ENCODE results near the gene MMAB.

DNA sequence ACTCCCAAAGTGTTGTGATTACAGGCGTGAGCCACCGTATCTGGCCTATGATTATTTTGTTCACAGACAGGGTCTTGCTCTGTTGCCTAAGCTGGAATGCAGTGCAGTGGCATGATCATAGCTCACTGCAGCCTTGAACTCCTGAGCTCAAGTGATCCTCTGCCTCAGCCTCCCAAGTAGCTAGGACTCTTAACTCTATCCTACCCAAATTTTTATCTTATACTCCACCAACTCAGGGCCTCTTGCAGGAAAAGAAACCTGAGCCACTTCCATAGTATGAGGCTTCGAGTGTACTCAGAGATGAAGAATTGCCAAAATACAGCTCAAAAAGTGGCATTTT is 828 bp downstream of the MMAB start:
- TF ChIP-seq POLR2A (IDR thresholded peaks at IDR 0.05; ENCODE audit: low read depth): no peak
- TF ChIP-seq, protein P1, sequence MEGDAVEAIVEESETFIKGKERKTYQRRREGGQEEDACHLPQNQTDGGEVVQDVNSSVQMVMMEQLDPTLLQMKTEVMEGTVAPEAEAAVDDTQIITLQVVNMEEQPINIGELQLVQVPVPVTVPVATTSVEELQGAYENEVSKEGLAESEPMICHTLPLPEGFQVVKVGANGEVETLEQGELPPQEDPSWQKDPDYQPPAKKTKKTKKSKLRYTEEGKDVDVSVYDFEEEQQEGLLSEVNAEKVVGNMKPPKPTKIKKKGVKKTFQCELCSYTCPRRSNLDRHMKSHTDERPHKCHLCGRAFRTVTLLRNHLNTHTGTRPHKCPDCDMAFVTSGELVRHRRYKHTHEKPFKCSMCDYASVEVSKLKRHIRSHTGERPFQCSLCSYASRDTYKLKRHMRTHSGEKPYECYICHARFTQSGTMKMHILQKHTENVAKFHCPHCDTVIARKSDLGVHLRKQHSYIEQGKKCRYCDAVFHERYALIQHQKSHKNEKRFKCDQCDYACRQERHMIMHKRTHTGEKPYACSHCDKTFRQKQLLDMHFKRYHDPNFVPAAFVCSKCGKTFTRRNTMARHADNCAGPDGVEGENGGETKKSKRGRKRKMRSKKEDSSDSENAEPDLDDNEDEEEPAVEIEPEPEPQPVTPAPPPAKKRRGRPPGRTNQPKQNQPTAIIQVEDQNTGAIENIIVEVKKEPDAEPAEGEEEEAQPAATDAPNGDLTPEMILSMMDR (IDR thresholded peaks at IDR 0.05): no peak
- TF ChIP-seq POLR2AphosphoS5 (IDR thresholded peaks at IDR 0.05): no peak

All from esophagus muscularis mucosa (tissue), 3 donors.